Right renal pelvis (tissue), 4 donors: Measurements from ENCODE around the gene CARS2. TPM values are rescaled to one million over a fixed set of nuclear protein-coding genes. Genes with fewer than 3 reads are reported as not detected.
A peak's percentile ranks its signal among the peaks of the same experiment; 100 is the strongest.

Experiments
- DNase-seq, 4 donors: peaks; one replicate each; pipeline ENCODE4 v3.0.0-alpha.2; 2013; ENCODE audit warnings: low read depth in 4 of 4, low spot score in 3 of 4, missing footprints in 1 of 4
- polyA plus RNA-seq, 4 donors: library from polyadenylated mRNA; unstranded; fragments of 120-200 nt; gene quantifications; one replicate each; pipeline ENCODE4 v1.2.1, GENCODE V29; 2013; ENCODE audit not compliant: insufficient read length in 4 of 4

CARS2 gene
- polyA plus RNA-seq, 4 donors: 59.5 to 67.8 (median 63.3) TPM

DNA sequence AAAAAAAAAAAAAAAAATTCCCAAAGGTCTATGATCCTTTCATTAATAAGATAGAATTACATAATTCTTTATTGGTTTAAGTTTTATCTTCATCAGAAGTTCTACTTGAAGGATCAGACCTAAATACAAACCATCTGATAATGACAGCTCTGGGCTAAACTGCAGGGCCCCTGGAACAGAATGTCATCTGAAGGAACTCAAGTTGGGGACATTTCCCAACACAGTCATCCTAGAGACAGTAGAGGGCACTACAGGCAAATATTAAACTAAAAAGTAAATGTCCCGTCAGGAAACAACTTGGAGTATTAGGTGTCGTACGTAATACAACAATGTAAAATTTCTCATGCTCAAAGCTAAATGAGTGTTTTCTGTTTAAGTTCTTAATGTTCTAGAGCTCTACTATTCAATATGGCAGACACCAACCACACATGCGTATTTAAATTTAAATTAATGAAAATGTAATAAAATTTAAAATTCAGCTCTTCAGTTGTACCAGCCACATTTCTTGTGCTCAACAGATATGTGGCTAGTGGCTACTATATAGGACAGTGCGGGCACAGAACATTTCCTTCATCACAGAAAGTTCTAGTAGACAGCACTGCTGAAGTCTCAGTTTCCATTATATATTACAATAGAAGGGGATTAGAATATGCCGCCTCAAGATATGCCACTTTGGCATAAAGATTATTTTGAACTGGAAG, 112.3 kb downstream of the CARS2 start:
- DNase-seq: peak in 1 of 4 donors; percentile 61

DNA sequence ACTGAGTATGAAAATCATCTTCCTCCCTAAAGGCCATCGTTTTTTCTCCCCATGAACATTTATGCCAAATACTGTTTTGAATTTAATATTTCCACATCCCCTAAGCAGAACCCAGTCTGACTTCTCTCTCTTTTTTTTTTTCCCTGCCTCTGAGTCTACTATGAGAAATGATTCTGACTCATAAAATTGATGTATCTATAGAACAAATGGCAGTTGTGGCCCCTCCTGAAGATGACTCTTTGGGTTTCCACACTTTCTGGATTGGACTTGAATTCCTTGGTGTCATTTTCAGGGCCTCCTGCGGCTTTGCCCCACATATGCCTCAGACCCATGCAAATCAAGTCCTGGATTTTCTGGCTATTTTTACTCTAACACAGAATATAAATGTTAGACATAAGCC, 113.3 kb downstream of the CARS2 start:
- no peak for DNase-seq

Other genes with a start within 250 kb of the CARS2 start
- gene RAB20, start 144.4 kb downstream of the CARS2 start, polyA plus RNA-seq: 10 to 100 TPM in 1 of 4 donors, 1 to 10 TPM in 3; 6.6 to 11.1 (median 8.3) TPM
- 10 to 100 TPM; 41.7 to 46.1 (median 43.0) TPM for gene NAXD, start 90.6 kb downstream of the CARS2 start, polyA plus RNA-seq
- gene ING1, start 7.6 kb upstream of the CARS2 start, polyA plus RNA-seq: 10 to 100 TPM; 22.2 to 27.4 (median 25.7) TPM
- 100 to 1,000 TPM; 213 to 276 (median 225) TPM for gene ANKRD10, start 209.0 kb upstream of the CARS2 start, polyA plus RNA-seq